OCI-LY7 (cell line): Measurements from ENCODE around the gene NONO. TPM values are rescaled to one million over a fixed set of nuclear protein-coding genes. Genes with fewer than 3 reads are reported as not detected.
"Not testable (repeated sequence)": the region's sequence is repeated elsewhere in the genome, so short reads cannot be mapped to it uniquely, and the experiment has no call there.

Experiments used
- BruUV-seq: library from RNA; stranded (reverse); fragments of 400-500 nt; replicated peaks from 2 replicates; lab custom pipeline; 2021; lab: Mats Ljungman, UMichigan
- CTCF ChIA-PET: fragments of 300-600 bp; sonication (Branson Sonifier 250); formaldehyde crosslinking; loops from one replicate; lab custom pipeline; 2022; ENCODE audit warnings: antibody characterized with exemption; ENCODE audit not compliant: unreplicated experiment; lab: Charles Lee
- POLR2A ChIA-PET: fragments of 300-600 bp; sonication (Branson Sonifier 250); formaldehyde crosslinking; loops from one replicate; lab custom pipeline; 2022; ENCODE audit warnings: antibody characterized with exemption; lab: Charles Lee
- DNase-seq: peaks from one replicate; pipeline ENCODE4 v3.0.0-alpha.2; 2015; ENCODE audit warnings: low spot score
- H2AFZ ChIP-seq: fragments of 200-600 bp; sonication (generic), shearing (Covaris generic); 2 replicates; pipeline ENCODE4 v1.6.1; 2014; ENCODE audit warnings: mild to moderate bottlenecking, antibody characterized with exemption, low read length, moderate library complexity
- H3K27ac ChIP-seq: fragments of 200-600 bp; sonication (generic); 2 replicates; pipeline ENCODE4 v1.5.1; 2014; ENCODE audit warnings: mixed run types, low read depth, mild to moderate bottlenecking, moderate library complexity, low read length, inconsistent platforms; ENCODE audit not compliant: poor library complexity, severe bottlenecking
- H3K36me3 ChIP-seq: fragments of 200-600 bp; sonication (generic); 2 replicates; pipeline ENCODE4 v1.6.1; 2014; ENCODE audit warnings: mild to moderate bottlenecking, antibody characterized with exemption, low read length, moderate library complexity, mixed read lengths; ENCODE audit not compliant: insufficient read depth
- H3K4me1 ChIP-seq: fragments of 200-600 bp; sonication (generic); 2 replicates; pipeline ENCODE4 v1.5.1; 2014; ENCODE audit warnings: mild to moderate bottlenecking, low read length; ENCODE audit not compliant: insufficient read depth, poor library complexity, severe bottlenecking
- H3K4me2 ChIP-seq: fragments of 200-600 bp; sonication (generic); 2 replicates; pipeline ENCODE4 v1.6.1; 2014; ENCODE audit warnings: mild to moderate bottlenecking, low read length
- H3K4me3 ChIP-seq: fragments of 200-600 bp; sonication (generic); 2 replicates; pipeline ENCODE4 v1.5.1; 2014; ENCODE audit warnings: mild to moderate bottlenecking, low read depth, low read length; ENCODE audit not compliant: poor library complexity, severe bottlenecking
- H3K79me2 ChIP-seq: fragments of 200-600 bp; sonication (generic); 2 replicates; pipeline ENCODE4 v1.6.1; 2016; ENCODE audit warnings: low read depth, mild to moderate bottlenecking, low read length, moderate library complexity, mixed read lengths; ENCODE audit not compliant: insufficient read depth
- H3K9me2 ChIP-seq: fragments of 200-600 bp; sonication (generic); 2 replicates; pipeline ENCODE4 v1.6.1; 2016; ENCODE audit warnings: mild to moderate bottlenecking, low read length, mixed read lengths; ENCODE audit not compliant: insufficient read depth
- H3K9me3 ChIP-seq: fragments of 200-600 bp; sonication (generic); 2 replicates; pipeline ENCODE4 v1.6.1; 2014; ENCODE audit warnings: mild to moderate bottlenecking, mixed run types, low read length, mixed read lengths
- H4K20me1 ChIP-seq: fragments of 200-600 bp; sonication (generic); 2 replicates; pipeline ENCODE4 v1.6.1; 2014; ENCODE audit warnings: mild to moderate bottlenecking, antibody characterized with exemption, low read length, moderate library complexity, mixed read lengths; ENCODE audit not compliant: insufficient read depth
- CTCF ChIP-seq: fragments of 200-600 bp; sonication (generic); conservative IDR thresholded peaks from 2 replicates; pipeline ENCODE4 v1.5.1; 2014; ENCODE audit warnings: mild to moderate bottlenecking, antibody characterized with exemption, low read length, moderate library complexity, mixed read lengths
- EZH2phosphoT487 ChIP-seq: fragments of 200-600 bp; sonication (generic); IDR thresholded peaks from 2 replicates; pipeline ENCODE4 v1.6.1; 2018; ENCODE audit warnings: low read depth, borderline replicate concordance, mild to moderate bottlenecking, mixed run types, antibody characterized with exemption, low read length, moderate library complexity, mixed read lengths
- intact Hi-C: fragments of 100-400 bp; cut with micrococcal nuclease; formaldehyde crosslinking; loops from one replicate; pipeline ENCODE4 v1.10.0; 2022; ENCODE audit not compliant: unreplicated experiment
- total RNA-seq, 2 experiments: library from RNA; depleted of rRNA in 1 of 2; stranded (reverse); fragments of >200 nt in 1 of 2; shearing (Covaris generic) in 1 of 2; gene quantifications; 2 replicates each; pipeline ENCODE4 v1.2.3, GENCODE V29; 2014 to 2022

The NONO gene
- total RNA-seq, 2 experiments from 2014 or later, result 379 to 488 TPM

GRCh38 chrX:71320126-71320525, 36.7 kb downstream of the NONO start:
- no peaks in the 10 kb centered on the region for H3K36me3 ChIP-seq
- H3K9me2 ChIP-seq, result no peaks in the 10 kb centered on the region
- no peak overlapping the region for H3K4me2 ChIP-seq
- H3K27ac ChIP-seq, result no peak overlapping the region
- no peak for TF ChIP-seq CTCF
- TF ChIP-seq EZH2phosphoT487, result no peak
- no peaks in the 10 kb centered on the region for H4K20me1 ChIP-seq
- POLR2A ChIA-PET, result interaction anchor here (0.6 to 0.7 kb wide), 4 partner anchors 12 to 323 kb away, joined by 3 read pairs; no protein-coding TSS in a partner anchor
- H3K4me3 ChIP-seq, result no peak overlapping the region
- CTCF ChIA-PET, result no interaction called here
- intact Hi-C loops, result no loop called here
- H3K9me3 ChIP-seq, result no peaks in the 10 kb centered on the region
- no peak overlapping the region for H2AFZ ChIP-seq
- H3K4me1 ChIP-seq, result no peaks in the 10 kb centered on the region
- no peak for DNase-seq
- BruUV-seq, result no TSS peak
- H3K79me2 ChIP-seq, result no peaks in the 10 kb centered on the region

GRCh38 chrX:71321731-71322130, 38.3 kb downstream of the NONO start:
- ChIA-PET POLR2A (no interaction called here), CTCF (no interaction called here)
- H3K4me3 ChIP-seq, result no peak overlapping the region
- BruUV-seq, result no TSS peak
- no peaks in the 10 kb centered on the region for H3K79me2 ChIP-seq
- H2AFZ ChIP-seq, result no peak overlapping the region
- no peak for DNase-seq
- H3K4me2 ChIP-seq, result no peak overlapping the region
- intact Hi-C loops, result no loop called here
- H3K9me3 ChIP-seq, result no peaks in the 10 kb centered on the region
- no peak overlapping the region for H3K27ac ChIP-seq
- no peak for TF ChIP-seq CTCF
- no peak for TF ChIP-seq EZH2phosphoT487
- no peaks in the 10 kb centered on the region; the same call in 1 of the 2 replicates for H3K36me3 ChIP-seq
- H3K4me1 ChIP-seq, result no peaks in the 10 kb centered on the region
- no peaks in the 10 kb centered on the region for H3K9me2 ChIP-seq
- H4K20me1 ChIP-seq, result no peaks in the 10 kb centered on the region

GRCh38 chrX:71324452-71324851, 41.0 kb downstream of the NONO start:
- CTCF ChIA-PET, H4K20me1 ChIP-seq, H3K9me2 ChIP-seq, H3K9me3 ChIP-seq, H2AFZ ChIP-seq, H3K4me1 ChIP-seq, intact Hi-C loops, BruUV-seq, H3K4me2 ChIP-seq, H3K36me3 ChIP-seq, DNase-seq, H3K27ac ChIP-seq, H3K79me2 ChIP-seq, H3K4me3 ChIP-seq: not testable (repeated sequence)
- POLR2A ChIA-PET, result interaction anchor here (0.6 to 0.7 kb wide), 2 partner anchors 95 to 262 kb away, joined by 3 to 7 read pairs; no protein-coding TSS in a partner anchor
